H1 (cell line): ENCODE results near the gene AFF1. TPM values are rescaled to one million over a fixed set of nuclear protein-coding genes. Genes with fewer than 3 reads are reported as not detected.

Experiments used
- CBX5 ChIP-seq: fragments of 300-800, 300-1000 bp; sonication (generic); IDR thresholded peaks from 2 replicates; pipeline ENCODE4 v1.7.1; 2016; ENCODE audit warnings: antibody characterized with exemption, low read length, low read depth
- CHD1 ChIP-seq: IDR thresholded peaks from 2 replicates; pipeline ENCODE4 v1.6.1; 2012; ENCODE audit warnings: low read depth, low read length, improper control_type of control experiment
- CHD2 ChIP-seq: IDR thresholded peaks from 2 replicates; pipeline ENCODE4 v1.6.1; 2012; ENCODE audit warnings: low read length, improper control_type of control experiment
- CTBP2 ChIP-seq: IDR thresholded peaks from 2 replicates; pipeline ENCODE4 v1.7.0; 2011; ENCODE audit warnings: borderline replicate concordance, mild to moderate bottlenecking, moderate library complexity, mixed read lengths, low read length; ENCODE audit not compliant: insufficient read depth, insufficient read length
- EGR1 ChIP-seq: IDR thresholded peaks from 2 replicates; pipeline ENCODE4 v1.6.1; 2011; ENCODE audit warnings: low read depth, low read length, borderline replicate concordance
- FOSL1 ChIP-seq: IDR thresholded peaks from 2 replicates; pipeline ENCODE4 v1.6.1; 2011; ENCODE audit warnings: mild to moderate bottlenecking, low read depth, low read length, moderate library complexity; ENCODE audit not compliant: insufficient read depth
- KDM5A ChIP-seq: fragments of 200-600 bp; IDR thresholded peaks from 2 replicates; pipeline ENCODE4 v1.7.1; 2012; ENCODE audit warnings: mild to moderate bottlenecking, low read length, inconsistent platforms, mixed read lengths
- MAFK ChIP-seq: IDR thresholded peaks from 2 replicates; pipeline ENCODE4 v1.6.1; 2012; ENCODE audit warnings: low read depth, mild to moderate bottlenecking, improper control_type of control experiment, low read length
- NANOG ChIP-seq: IDR thresholded peaks from 2 replicates; pipeline ENCODE4 v1.6.1; 2011; ENCODE audit warnings: low read length, low read depth, mild to moderate bottlenecking, inconsistent platforms; ENCODE audit not compliant: insufficient read depth, poor library complexity, severe bottlenecking
- NRF1 ChIP-seq: IDR thresholded peaks from 2 replicates; pipeline ENCODE4 v1.6.1; 2011; ENCODE audit warnings: mild to moderate bottlenecking, low read depth, low read length, improper control_type of control experiment
- POU5F1 ChIP-seq: IDR thresholded peaks from 2 replicates; pipeline ENCODE4 v1.6.1; 2011; ENCODE audit warnings: low read depth, mild to moderate bottlenecking, low read length, moderate library complexity
- SAP30 ChIP-seq: fragments of 300-600 bp; sonication (generic); IDR thresholded peaks from 2 replicates; pipeline ENCODE4 v1.7.1; 2012; ENCODE audit warnings: low read length, moderate library complexity, mild to moderate bottlenecking, inconsistent platforms; ENCODE audit not compliant: insufficient read depth, insufficient replicate concordance
- SIN3A ChIP-seq, 2 experiments: IDR thresholded peaks in 1 of 2; conservative IDR thresholded peaks in 1 of 2; 2 replicates each; pipeline ENCODE4 v1.6.1; 2011 to 2012; ENCODE audit warnings: low read length in 2 of 2, improper control_type of control experiment in 1 of 2, low read depth in 1 of 2, mild to moderate bottlenecking in 1 of 2
- TAF7 ChIP-seq: optimal IDR thresholded peaks from 2 replicates; pipeline ENCODE3; 2011; ENCODE audit warnings: low read depth, mild to moderate bottlenecking, inconsistent platforms, low read length, moderate library complexity, borderline replicate concordance
- ZNF274 ChIP-seq: IDR thresholded peaks from 2 replicates; pipeline ENCODE4 v1.7.0; 2012; ENCODE audit warnings: low read length, borderline replicate concordance; ENCODE audit errors: extremely low read depth
- polyA plus RNA-seq, 7 experiments: library from polyadenylated mRNA; depleted of rRNA in 3 of 7; stranded (reverse) in 5 of 7; unstranded in 2 of 7; fragments of >200 nt in 5 of 7; fragments of 200-250 nt in 2 of 7; gene quantifications; 1 replicate in 5 of 7; 2 replicates in 1 of 7; 4 replicates in 1 of 7; pipeline versions ENCODE4 v1.2.1 to v1.2.3, GENCODE V29; 2011 to 2013; ENCODE audit warnings: missing spikeins in 2 of 7, mixed read lengths in 2 of 7
- total RNA-seq: library from RNA; stranded (reverse); fragmentation: NEBNext Ultra II Directional; extraction: Animal tissue kit (Norgen Biotek cat#: 25700); gene quantifications from 2 replicates; pipeline ENCODE4 v1.2.1, GENCODE V29; 2021
- TF ChIP-seq, protein P1 (sequence below), 3 experiments: IDR thresholded peaks; 1 replicate in 2 of 3; 2 replicates in 1 of 3; pipeline versions ENCODE4 v1.5.1 to v1.6.1; 2011; ENCODE audit warnings: low read length in 3 of 3, mild to moderate bottlenecking in 3 of 3, inconsistent platforms in 2 of 3, low read depth in 1 of 3, moderate library complexity in 1 of 3; ENCODE audit not compliant: insufficient read depth in 1 of 3; ENCODE audit errors: control extremely low read depth in 1 of 3
- TF ChIP-seq, protein P2 (sequence below): IDR thresholded peaks from 2 replicates; pipeline ENCODE4 v1.6.1; 2012; ENCODE audit warnings: inconsistent platforms
- TF ChIP-seq, protein P3 (sequence below): IDR thresholded peaks from 2 replicates; pipeline ENCODE4 v1.6.1; 2011; ENCODE audit warnings: low read depth, mild to moderate bottlenecking, low read length; ENCODE audit not compliant: insufficient read depth

Gene AFF1
- total and polyA plus RNA-seq, 2 of the 8 experiments (the other 6 are each of a cell fraction or from before 2014, with no cell fraction given): 14.8 to 85.5 TPM

GRCh38 chr4:87006676-87007527 lies 72.1 kb downstream of the AFF1 start (continued):
- TF ChIP-seq CTBP2 (no peak), MAFK (no peak), SAP30 (no peak), CHD1 (peak; percentile 89), EGR1 (no peak; the same call in 1 of the 2 replicates), NRF1 (no peak), CHD2 (no peak), SIN3A (conservative IDR thresholded peaks at IDR 0.05 in 1 of 2, IDR thresholded peaks at IDR 0.05 in 1 of 2; ENCODE audit: low read depth in 1 of 2, low read length in 2 of 2) (0 out of 4 replicates have a peak, but pooled peaks have one; percentile 25 to 32), CBX5 (no peak), FOSL1 (no peak), TAF7 (peak; percentile 99), ZNF274 (no peak), KDM5A (no peak), POU5F1 (no peak), NANOG (no peak)
- TF ChIP-seq, protein P1, sequence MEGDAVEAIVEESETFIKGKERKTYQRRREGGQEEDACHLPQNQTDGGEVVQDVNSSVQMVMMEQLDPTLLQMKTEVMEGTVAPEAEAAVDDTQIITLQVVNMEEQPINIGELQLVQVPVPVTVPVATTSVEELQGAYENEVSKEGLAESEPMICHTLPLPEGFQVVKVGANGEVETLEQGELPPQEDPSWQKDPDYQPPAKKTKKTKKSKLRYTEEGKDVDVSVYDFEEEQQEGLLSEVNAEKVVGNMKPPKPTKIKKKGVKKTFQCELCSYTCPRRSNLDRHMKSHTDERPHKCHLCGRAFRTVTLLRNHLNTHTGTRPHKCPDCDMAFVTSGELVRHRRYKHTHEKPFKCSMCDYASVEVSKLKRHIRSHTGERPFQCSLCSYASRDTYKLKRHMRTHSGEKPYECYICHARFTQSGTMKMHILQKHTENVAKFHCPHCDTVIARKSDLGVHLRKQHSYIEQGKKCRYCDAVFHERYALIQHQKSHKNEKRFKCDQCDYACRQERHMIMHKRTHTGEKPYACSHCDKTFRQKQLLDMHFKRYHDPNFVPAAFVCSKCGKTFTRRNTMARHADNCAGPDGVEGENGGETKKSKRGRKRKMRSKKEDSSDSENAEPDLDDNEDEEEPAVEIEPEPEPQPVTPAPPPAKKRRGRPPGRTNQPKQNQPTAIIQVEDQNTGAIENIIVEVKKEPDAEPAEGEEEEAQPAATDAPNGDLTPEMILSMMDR (IDR thresholded peaks at IDR 0.05; ENCODE audit: control extremely low read depth in 1 of 3, insufficient read depth in 1 of 3, low read depth in 1 of 3, low read length in 3 of 3): no peak; a peak in 2 of 4 replicates
- TF ChIP-seq, protein P2, sequence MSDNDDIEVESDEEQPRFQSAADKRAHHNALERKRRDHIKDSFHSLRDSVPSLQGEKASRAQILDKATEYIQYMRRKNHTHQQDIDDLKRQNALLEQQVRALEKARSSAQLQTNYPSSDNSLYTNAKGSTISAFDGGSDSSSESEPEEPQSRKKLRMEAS: peak; percentile 17
- TF ChIP-seq, protein P3, sequence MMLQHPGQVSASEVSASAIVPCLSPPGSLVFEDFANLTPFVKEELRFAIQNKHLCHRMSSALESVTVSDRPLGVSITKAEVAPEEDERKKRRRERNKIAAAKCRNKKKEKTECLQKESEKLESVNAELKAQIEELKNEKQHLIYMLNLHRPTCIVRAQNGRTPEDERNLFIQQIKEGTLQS: no peak
